Activated T-cell treated with anti-CD3 and anti-CD28 coated beads for 1 hour (primary cell): Measurements from ENCODE around the gene PRSS36.
"Not testable (repeated sequence)": the region's sequence is repeated elsewhere in the genome, so short reads cannot be mapped to it uniquely, and the experiment has no call there.

Source experiments
- DNase-seq: peaks from one replicate; pipeline ENCODE4 v3.0.0-alpha.2; 2020; ENCODE audit warnings: low read depth

The PRSS36 gene

GRCh38 chr16:31141489-31142108, 8.3 kb downstream of the PRSS36 start:
- no peak for DNase-seq

GRCh38 chr16:31141071-31141469, 8.8 kb downstream of the PRSS36 start:
- not testable (repeated sequence) for DNase-seq

GRCh38 chr16:31138621-31139578, 11.0 kb downstream of the PRSS36 start:
- no peak for DNase-seq

- not testable (repeated sequence) for DNase-seq
Measured at GRCh38 chr16:31136822-31137499, 12.9 kb downstream of the PRSS36 start.

GRCh38 chr16:31136287-31136662, 13.6 kb downstream of the PRSS36 start:
- DNase-seq: no peak

- no peak for DNase-seq
Measured at GRCh38 chr16:31135535-31136286, 14.2 kb downstream of the PRSS36 start, which contains the start of gene PRSS8. Gene PRSS8, minus strand, starts transcription at chr16:31135727. Its CDS starts 229 bp downstream, at chr16:31135498.

- DNase-seq: no peak
Measured at GRCh38 chr16:31134625-31135534, 15.0 kb downstream of the PRSS36 start.

- no peak for DNase-seq
Measured at GRCh38 chr16:31134091-31134571, 15.7 kb downstream of the PRSS36 start.

GRCh38 chr16:31133046-31133501, 16.8 kb downstream of the PRSS36 start:
- DNase-seq: no peak

- no peak for DNase-seq
Measured at GRCh38 chr16:31132303-31132979, 17.4 kb downstream of the PRSS36 start.

GRCh38 chr16:31131841-31132271, 18.0 kb downstream of the PRSS36 start:
- DNase-seq: no peak

- DNase-seq: no peak
Measured at GRCh38 chr16:31131416-31131815, 18.4 kb downstream of the PRSS36 start.

- no peak for DNase-seq
Measured at GRCh38 chr16:31130899-31131298, 19.0 kb downstream of the PRSS36 start.

- DNase-seq: no peak
Measured at GRCh38 chr16:31130336-31130891, 19.5 kb downstream of the PRSS36 start.

- DNase-seq: no peak
Measured at GRCh38 chr16:31129568-31130335, 20.1 kb downstream of the PRSS36 start.

GRCh38 chr16:31128711-31129567, 20.9 kb downstream of the PRSS36 start:
- DNase-seq: no peak

- no peak for DNase-seq
Measured at GRCh38 chr16:31127182-31127581, 22.7 kb downstream of the PRSS36 start.

GRCh38 chr16:31125844-31126243, 24.0 kb downstream of the PRSS36 start:
- DNase-seq: no peak
